ENCODE measurements around the gene IRF4.

Gene IRF4

DNA sequence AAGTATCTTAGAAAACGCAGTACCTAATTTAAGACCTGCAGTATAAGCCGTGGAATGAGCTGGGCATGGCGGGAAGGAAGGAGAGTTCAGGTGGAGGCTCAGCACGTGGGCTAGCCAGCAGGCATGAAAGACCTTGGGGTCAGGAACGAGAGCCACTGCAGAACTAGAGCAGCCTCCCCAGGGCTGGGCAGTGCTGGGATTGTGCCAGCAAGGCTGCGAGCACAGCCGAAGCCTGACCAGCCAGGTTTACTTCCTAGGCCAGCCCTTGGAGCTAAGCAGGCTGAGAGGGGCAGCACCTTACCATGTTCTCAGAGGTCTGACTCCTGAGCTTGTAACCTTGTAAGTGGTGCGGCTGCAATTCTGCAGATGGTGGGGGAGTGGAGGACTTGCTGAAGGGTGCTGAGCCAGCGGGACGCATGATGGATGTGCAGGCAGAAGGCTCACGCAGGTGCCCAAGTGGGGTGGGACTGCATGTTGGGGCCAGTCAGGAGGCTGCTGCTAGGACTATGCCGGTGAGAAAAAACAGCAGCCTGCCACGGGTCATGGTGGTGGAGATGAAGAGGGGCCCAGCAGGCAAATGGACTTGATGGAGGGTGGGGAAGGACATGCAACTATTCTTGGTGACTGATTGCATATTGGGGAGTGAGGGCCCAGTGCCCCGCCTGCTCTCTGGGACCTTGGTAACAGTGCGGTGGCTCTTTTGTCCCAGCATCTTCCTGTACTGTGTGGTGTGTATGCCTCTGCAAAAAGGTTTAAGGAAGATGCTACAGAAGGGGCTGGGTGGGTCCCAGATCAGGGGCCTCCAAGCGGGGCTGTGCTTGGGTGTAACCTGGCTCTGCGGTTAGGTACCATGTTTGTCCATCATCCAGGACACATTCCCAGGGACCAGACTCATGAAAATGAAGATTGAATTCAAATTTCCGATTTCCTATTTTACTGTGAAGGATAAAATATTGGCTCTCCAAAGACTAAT, 37.6 kb upstream of the IRF4 start:
- DNase-seq: no peak

DNA sequence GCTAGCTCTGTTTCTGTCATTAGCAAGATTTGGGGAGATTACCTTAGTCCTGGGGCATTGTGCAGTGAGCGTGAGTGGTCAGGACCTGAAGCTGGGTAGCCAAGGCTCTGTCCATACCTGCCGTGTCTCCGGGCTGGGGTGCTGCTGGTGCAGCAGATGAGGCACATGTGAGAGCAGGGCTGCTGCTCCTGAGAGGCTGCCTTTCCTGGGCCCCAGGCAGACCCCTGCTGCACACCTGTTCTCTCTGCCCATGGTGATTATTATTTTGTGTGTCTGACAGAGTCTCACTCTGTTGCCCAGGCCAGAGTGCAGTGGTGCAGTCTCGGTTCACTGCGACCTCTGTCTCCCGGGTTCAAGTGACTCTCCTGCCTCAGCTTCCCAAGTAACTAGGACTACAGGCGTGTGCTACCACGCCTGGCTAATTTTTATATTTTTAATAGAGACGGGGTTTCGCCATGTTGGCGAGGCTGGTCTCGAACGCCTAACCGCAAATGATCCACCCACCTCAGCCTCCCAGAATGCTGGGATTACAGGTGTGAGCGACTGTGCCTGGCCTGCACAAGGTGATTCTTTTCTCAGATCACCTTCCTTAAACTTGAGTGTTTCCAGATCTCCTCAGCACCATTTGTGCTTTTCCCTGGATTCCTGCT, 36.8 kb upstream of the IRF4 start:
- DNase-seq: no peak

DNA sequence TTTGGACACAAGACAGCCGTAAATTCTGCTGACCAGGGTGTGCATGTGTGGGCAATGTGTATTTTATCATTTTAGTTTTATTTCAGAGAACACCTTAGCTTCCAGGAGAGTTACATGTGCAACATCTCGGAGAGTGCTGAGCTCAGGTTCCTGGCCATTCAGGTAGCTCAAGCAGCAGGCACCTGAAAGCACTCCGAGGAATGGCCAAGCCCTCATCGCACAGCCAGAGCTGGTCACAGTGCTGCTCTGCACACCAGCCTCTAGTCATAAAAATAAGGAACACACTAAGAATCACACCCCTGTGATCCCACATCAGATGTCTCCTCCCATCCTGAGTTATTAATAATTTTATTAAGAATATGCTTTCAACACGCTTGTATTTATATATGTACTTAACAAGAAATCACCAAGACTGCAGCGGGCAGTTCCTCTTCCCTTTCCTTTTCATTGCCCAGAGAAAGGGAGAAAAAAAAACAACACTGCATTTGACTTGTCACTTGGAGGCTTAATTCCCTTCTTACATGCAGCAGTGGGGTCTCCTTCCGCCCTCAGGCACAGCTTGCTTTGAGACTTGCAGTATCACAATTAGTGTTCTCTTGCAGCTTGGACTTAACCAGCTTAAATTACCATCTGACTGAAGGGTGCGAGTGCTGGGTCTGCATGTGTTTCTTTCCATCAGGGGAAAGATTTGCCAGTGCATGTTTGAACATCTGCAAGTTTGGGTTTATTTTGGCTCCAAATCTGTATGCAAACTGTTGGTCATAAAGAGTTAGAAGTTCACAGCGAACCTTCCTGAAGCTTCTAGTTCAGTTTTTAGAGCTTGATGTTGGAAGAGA, 36.0 kb upstream of the IRF4 start:
- DNase-seq: no peak

DNA sequence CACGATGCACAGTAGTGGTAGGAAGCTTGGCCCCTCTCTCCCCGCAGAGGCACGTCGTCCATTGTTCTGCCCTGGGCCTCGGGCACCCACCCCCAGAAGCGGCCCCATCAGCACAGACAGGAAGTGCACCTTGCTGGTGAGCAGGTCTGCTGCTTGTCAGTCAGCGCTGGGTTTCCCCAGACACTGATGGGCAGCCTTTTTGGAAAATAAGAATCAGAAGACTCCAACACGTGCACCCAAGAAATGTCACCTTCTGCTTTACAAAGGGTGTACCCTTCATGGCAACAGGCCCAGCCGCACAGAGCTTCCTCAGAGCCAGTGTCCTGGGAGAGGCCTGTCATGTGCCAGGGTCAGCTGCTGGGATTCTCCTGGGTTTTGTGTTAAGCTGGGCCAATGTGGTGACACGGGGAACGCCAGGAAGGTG, 34.7 kb upstream of the IRF4 start:
- DNase-seq: no peak

DNA sequence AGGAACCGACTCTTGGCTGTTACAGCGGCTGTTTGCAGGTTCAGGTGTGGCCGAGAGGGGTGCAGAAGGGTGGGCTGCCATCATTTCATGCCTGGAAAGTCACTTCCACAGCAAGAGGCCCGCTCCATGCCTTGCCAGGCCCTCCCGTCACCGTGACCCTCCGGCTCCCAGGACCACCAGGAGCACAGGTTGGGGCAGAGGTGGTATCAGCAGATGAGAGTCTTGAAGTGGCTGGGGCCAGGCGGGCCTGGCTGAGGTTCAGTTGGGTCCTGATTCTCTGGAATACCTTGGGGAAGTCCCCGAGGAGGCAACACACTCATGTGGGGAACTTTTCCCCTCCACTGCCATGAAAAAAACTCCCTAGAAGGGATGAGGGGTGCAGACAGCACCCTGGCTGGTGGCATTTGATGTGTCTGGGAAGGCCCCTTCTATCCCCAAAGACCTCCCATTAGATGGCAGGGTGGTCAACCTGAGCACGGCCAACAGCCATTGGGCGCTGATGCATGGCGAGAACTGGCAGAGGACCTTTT, 34.2 kb upstream of the IRF4 start:
- no peak for DNase-seq

DNA sequence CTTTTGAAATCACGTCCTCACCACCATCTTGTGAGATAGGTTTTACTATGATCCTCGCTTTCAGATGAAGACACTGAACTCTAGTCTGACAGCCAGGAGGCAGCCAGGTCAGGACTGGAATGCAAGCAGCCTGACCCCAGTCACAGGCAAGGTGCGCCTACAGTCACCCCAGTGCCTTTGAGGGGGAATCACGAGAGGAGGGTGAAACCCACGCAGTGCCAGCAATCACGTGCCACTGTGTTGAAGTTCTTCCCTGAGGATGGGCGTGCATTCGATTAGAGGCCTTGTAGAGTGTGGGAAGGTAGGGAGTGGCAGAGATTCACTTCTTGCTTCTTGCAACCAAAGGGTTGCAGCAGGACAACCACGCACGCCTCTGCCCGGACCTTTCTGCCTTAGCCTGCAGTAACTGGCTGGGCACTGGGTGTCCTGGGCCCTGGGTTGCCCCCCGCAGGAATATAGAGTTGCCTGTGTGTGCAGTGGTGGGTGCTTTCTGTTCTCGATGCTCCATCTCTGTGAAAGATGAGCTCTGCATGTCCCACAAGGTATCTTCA, 33.7 kb upstream of the IRF4 start:
- DNase-seq: no peak

DNA sequence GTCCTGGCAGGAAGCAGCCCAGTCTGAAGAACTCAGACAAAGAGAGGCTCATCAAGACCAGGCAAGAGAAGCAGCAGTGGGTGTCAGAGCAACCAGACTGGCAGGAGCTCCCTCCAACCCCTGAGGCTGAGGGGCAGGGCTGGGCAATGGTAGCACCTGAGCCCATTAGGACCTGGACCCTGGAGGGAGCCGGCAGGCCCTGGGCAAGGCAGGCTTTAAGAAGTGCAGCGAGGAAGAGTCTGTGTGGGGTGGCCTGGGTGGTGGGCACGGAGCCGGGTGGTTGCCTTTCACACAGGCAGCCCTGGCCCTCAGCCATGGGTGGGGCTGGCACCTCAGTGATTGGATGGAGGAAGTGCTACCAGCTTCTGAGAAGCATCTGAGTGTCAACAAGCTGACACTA, 33.1 kb upstream of the IRF4 start:
- DNase-seq: no peak

DNA sequence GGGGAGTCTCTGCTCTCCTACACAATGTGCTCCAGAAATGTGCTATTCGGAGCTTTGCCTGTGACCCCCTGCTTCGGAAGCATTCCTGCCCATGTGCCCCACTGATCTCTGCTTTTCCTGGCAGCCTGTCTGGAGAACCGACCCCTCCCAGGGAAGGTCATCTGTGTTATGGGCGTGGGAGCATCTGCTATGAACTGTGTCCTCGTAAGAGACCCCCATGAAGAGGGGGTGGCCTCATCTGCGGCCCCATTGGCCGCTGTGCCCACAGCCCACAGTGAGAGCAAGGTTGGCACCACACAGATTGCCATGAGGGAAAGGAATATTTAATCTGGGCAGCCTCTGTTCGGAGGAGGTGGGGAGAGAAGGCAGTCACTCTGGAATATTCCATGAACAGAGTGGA, 32.7 kb upstream of the IRF4 start:
- no peak for DNase-seq

DNA sequence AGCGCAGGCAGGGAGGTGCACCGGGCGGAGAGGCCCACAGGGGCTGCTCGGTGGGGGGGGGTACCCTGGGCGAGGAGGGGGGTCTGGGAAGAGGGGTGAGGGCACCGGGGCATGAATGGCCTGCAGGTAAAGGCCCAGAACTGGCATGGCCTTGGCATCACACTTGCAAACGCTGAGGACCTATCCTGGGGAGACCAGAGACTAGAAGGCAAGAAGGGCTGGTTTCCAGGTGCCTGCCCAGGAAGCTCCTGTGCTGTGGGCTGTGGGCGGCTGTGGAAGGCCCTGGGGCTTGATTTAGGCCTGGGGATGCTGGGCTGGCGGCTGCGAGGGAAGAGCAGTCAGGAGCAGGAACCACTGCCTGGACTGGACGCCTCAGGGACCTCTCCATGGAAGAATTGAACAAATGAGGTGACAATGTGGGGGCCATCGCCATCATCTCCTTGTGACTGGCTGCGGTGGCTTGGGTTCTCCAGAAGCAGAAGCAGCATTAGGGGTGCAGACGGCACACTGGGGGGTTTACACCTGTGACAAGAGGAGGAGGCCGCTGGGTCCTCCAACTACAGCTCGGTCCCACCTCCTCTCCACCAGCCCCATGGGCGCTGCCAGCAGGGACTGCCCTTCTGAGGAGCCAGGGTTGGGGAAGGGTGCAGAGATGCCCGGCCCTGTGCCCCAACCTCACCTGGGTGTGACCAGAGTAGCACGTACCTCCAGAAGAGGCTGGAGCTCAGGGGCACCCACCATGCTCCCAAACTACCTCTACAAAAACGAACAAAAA, 32.1 kb upstream of the IRF4 start:
- no peak for DNase-seq

DNA sequence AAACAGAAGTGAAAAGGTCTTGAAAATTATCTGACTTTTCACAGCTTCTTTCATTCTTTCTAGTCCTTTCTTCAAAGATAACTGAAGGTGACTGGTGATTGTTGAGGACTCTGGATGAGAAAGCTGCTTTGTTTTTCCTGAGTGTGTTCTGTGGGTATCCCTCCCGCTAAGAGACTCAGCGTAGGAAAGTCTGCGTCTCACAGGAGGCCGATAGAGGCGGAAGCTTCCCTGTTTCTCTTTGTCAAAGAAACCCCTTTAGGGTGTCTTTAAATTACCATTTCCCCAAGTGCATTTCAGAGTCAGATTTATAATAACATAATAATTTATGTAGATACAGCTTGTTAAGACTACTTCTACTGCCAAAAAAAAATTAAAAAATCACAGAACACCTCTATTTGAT, 31.2 kb upstream of the IRF4 start:
- DNase-seq: no peak

DNA sequence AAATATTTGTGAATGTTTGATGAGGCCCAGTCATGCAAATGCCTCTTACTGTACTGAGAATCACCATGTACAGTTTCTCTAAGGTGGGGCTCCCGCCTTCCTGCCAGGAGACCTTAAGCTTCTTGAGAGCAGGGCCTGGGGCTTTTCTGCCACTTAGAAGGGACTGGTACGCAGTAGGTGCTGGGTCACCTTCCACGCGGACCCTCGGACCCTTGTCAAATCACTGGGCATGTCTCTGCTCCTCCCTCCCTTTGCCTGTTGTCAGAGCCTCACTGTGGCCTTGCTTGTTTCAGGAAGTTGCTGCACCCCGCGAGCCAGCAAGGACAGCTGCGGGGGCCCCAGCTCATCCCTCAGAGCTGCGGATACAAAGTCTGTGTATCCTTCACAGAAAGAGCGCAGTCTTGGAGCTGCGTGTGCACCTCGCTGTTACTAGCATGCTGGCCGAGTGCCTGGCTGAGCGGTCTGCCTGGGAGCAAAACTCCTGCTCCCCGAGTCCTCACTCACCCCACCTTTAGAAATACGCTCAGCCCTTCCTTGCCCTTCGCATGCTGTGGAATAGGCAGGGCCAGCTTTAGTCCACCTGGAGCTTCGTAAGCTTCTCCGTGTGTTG, 30.7 kb upstream of the IRF4 start:
- no peak for DNase-seq

DNA sequence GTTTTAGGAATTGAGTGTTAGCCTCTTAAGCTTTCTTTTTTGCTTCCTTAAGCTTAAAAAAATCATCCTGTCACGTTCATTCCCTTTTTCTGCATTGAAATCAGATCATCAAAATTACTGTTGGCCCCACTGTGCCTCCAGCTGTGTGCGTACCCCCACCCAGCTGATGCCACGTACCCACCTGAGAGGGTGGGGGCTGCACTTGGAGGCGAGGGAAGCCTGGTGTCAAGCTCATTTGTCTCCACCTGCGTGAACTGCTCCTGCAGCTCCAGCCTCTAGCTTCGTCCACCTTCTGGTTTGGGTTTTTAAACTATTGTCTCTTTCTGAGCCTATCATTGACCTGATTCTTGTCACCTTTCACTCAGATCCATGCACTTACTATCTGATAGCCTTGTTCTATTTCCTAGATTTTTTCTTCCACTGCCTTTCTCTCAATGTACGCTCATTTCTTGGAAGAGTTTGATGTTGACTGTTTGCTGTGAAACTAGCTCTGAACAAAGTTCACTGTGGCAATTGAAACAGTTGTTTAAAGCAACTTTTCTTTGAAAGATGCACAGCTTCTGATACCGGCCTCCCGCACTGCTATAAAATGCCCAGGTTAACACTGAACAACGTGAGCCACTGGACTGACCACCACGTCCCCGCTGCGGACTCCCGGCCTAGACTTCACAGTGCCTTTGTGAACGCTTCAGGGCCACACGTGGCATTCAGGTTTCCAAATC, 30.0 kb upstream of the IRF4 start:
- DNase-seq: no peak

DNA sequence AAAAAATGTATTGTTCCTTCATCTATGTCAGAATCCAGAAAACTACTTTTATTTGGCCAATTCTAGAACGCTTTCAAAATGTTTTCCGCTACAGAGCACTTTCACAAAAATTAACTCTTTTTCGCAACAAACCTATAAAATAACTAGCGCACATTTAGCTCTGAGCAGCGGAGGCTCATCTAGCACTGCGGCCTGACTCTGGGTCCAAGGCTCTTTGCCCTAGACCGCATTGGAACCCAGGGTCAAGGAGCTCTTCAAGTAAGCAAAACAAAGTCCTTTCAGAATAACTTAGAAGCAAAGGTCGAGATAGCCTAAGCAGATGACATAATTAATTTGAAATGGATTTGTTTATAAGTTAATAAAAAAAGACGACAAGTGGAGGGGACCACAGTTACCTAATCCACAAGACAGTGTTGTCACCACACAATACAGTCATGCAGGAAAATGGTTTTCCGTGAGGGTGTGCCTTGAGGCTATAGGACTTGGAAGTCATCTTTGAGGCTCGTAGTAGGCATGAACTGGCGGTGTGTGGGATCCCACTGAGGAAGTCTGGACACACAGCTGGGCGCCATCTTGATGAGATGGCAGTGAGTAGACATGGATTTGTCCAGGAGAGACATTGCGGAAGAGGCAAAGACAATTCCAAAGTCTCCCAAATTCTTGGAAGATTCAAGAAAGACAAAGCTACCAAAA, 29.2 kb upstream of the IRF4 start:
- no peak for DNase-seq

DNA sequence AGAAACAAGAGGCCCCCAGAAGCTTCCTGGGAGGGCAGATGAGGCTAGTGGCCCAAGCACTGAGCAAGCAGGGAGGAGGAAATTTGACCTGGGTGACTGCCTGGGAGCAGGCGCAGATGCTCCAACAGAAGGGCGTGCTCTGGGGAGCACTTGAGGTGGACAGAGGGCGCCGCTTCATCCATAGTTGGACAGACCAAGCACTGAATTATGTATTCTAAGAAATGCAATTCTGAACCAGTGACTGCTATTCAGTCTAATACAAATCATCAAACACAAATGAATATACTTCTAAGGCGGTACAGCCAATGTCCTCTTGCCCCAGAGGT, 28.7 kb upstream of the IRF4 start:
- DNase-seq: no peak

DNA sequence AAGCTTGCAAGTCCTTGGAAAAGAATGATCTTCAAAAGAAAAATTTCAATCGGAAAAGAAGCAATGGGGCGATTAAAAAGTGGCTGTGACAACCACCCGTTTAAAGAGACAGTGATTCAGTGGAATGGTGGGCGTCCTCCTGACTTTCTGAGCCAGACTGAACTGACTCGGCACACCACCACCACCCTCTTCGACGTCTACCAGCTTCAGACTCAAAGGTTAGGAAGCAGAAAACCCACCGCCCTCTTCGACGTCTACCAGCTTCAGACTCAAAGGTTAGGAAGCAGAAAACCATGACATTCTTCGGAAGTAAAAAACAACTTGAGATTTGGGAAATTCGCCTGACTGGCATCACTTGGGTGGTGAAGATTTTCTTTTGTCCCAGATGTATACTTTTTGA, 28.3 kb upstream of the IRF4 start:
- no peak for DNase-seq

DNA sequence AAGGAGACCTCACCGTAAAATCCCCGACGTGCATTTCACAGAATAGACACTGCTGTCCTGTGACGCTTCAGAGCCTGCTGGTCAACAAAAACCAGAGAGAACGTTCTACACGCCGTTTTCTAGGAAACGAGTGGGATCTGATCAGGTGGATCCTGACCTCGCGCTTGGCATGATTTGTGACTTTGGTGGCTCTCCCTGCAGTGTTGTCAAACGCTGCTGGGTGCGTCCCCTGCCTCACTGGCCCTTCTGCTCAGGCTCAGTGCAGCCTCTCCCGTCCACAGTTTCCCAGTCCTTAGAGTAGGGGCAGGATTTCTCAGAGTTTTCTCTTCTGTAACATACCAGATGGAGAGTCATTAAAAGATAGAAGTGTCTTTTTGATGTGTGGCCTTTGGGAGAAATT, 27.6 kb upstream of the IRF4 start:
- no peak for DNase-seq

DNA sequence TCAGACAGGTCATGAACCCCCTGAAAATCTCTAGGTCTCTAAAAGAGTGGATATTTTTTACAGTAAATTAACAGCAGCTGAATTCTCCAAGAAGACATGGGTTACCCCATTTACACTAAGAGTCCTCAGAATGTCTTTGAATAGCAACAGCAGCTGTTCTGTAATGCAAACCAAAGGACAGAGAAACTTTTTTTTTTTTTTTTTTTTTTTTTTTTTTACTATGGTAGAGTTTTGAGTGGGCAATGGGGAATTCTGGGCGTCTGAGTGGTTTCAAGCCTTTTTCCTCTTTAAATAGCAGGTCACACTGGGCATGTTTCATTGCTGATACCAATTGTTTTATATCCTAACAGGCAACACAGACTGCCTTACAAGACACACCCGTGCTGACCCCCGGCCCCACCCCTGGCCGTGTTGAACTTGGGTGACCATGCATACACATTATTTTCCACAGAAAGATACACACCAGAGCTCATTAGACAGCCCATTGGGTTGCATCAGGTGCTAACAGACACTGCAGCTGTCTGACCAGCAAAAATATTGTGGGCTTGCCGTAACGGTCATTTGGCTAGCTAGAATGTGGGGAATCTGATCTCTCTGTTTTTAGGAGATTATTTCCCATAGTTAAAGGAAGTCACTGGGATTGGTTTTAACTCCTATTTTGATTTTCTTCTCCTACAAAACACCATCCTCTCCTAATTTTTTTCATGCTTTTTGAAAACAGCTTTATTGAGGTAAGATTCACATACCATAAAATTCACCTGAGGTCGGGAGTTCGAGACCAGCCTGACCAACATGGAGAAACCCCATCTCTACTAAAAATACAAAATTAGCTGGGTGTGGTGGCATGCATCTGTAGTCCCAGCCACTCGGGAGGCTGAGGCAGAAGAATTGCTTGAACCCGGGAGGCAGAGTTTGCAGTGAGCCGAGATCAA, 26.7 kb upstream of the IRF4 start:
- DNase-seq: no peak

DNA sequence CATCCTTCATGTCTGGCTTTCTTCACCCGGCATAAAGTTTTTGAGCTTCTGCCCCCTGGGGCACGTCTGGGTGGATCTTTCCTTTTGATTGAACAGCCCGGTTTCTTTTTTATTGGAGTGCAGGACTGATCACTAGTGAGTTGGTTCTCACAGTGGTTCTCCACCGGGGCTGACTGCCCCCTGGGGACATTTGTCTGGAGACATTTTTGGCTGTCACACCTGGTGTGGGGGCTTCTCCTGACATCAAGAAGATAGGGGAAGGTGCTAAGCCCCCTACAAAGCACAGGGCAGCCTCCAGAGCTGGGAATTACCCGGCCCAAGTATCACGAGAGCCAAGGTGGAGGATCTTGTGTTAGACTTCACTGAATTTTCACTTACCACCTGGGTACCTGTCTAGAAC, 25.7 kb upstream of the IRF4 start:
- DNase-seq: no peak

Measured in OCI-M1 (cell line).